ENCODE data around the gene LTB4R. TPM values are rescaled to one million over a fixed set of nuclear protein-coding genes. Genes with fewer than 3 reads are reported as not detected.

Gene LTB4R
- total RNA-seq, 6 donors from 2014 or later = 11.1 to 71.2 (median 17.7) TPM

- H3K27ac ChIP-seq = no peak overlapping the region
- no peak for DNase-seq
- peaks cover 0 to 13% (median 8%) of the 10 kb centered on the region in 4 donors for H3K4me1 ChIP-seq
- peaks cover 7 to 43% (median 30%) of the 10 kb centered on the region in 4 donors for H3K36me3 ChIP-seq
- no peaks in the 10 kb centered on the region for H3K27me3 ChIP-seq
- H3K9me3 ChIP-seq = no peaks in the 10 kb centered on the region
- 74 to 76% methylated on average over 6 of the region's 6 CpGs for WGBS, 2 donors
- ATAC-seq (ENCODE audit: low FRiP score in 2 of 2) = no peak
- H3K4me3 ChIP-seq = no peak overlapping the region
- TF ChIP-seq CTCF (IDR thresholded peaks at IDR 0.05) = no peak
- TF ChIP-seq POLR2AphosphoS5 (IDR thresholded peaks at IDR 0.05) = no peak
- TF ChIP-seq POLR2A (IDR thresholded peaks at IDR 0.05) = no peak
- no peak for TF ChIP-seq EP300 (IDR thresholded peaks at IDR 0.05)
Measured at GRCh38 chr14:24263848-24264247, 47.5 kb upstream of the LTB4R start.

GRCh38 chr14:24264298-24264697, 47.0 kb upstream of the LTB4R start:
- 78 to 87% methylated on average over 6 of the region's 6 CpGs for WGBS, 2 donors
- H3K9me3 ChIP-seq = no peaks in the 10 kb centered on the region
- H3K4me3 ChIP-seq = no peak overlapping the region
- no peaks in the 10 kb centered on the region for H3K27me3 ChIP-seq
- TF ChIP-seq EP300 (IDR thresholded peaks at IDR 0.05) (no peak), POLR2A (IDR thresholded peaks at IDR 0.05) (no peak), POLR2AphosphoS5 (IDR thresholded peaks at IDR 0.05) (no peak), CTCF (IDR thresholded peaks at IDR 0.05) (no peak)
- peak in 1 of 2 donors; percentile 43 for DNase-seq
- H3K4me1 ChIP-seq = peaks cover 0 to 9% (median 3%) of the 10 kb centered on the region in 4 donors
- peaks cover 7 to 48% (median 34%) of the 10 kb centered on the region in 4 donors for H3K36me3 ChIP-seq
- no peak overlapping the region for H3K27ac ChIP-seq
- no peak for ATAC-seq (ENCODE audit: low FRiP score in 2 of 2)

GRCh38 chr14:24266344-24267244, 44.7 kb upstream of the LTB4R start:
- TF ChIP-seq POLR2AphosphoS5 (IDR thresholded peaks at IDR 0.05) (no peak), POLR2A (IDR thresholded peaks at IDR 0.05) (no peak), CTCF (IDR thresholded peaks at IDR 0.05) (no peak), EP300 (IDR thresholded peaks at IDR 0.05) (no peak)
- Histone ChIP-seq H3K9me3 (no peaks in the 10 kb centered on the region), H3K27ac (no peak overlapping the region), H3K27me3 (no peaks in the 10 kb centered on the region), H3K4me3 (no peak overlapping the region), H3K4me1 (peaks cover 0 to 8% (median 7%) of the 10 kb centered on the region in 4 donors), H3K36me3 (peaks cover 7 to 54% (median 38%) of the 10 kb centered on the region in 4 donors)
- WGBS, 2 donors = 86 to 92% methylated on average over 17 to 18 of the region's 18 CpGs
- ATAC-seq (ENCODE audit: low FRiP score in 2 of 2) = no peak
- no peak for DNase-seq

- Histone ChIP-seq H3K27me3 (no peaks in the 10 kb centered on the region), H3K36me3 (peaks cover 7 to 54% (median 38%) of the 10 kb centered on the region in 4 donors), H3K9me3 (no peaks in the 10 kb centered on the region), H3K27ac (no peak overlapping the region), H3K4me3 (no peak overlapping the region), H3K4me1 (peaks cover 9 to 17% (median 16%) of the 10 kb centered on the region in 4 donors)
- TF ChIP-seq EP300 (IDR thresholded peaks at IDR 0.05) (no peak), CTCF (IDR thresholded peaks at IDR 0.05) (no peak), POLR2A (IDR thresholded peaks at IDR 0.05) (no peak), POLR2AphosphoS5 (IDR thresholded peaks at IDR 0.05) (no peak)
- ATAC-seq (ENCODE audit: low FRiP score in 2 of 2) (no peak), DNase-seq (no peak)
- 92 to 94% methylated on average over 9 of the region's 9 CpGs for WGBS, 2 donors
Measured at GRCh38 chr14:24267516-24267915, 43.8 kb upstream of the LTB4R start.

Data from upper lobe of left lung (tissue), 6 donors.